Osteoblast (primary cell): ENCODE measurements around the gene IGF1R. TPM values are rescaled to one million over a fixed set of nuclear protein-coding genes. Genes with fewer than 3 reads are reported as not detected.

Source experiments
- DNase-seq: peaks from one replicate; pipeline ENCODE4 v3.0.0; 2011; ENCODE audit warnings: low spot score, mixed read lengths; ENCODE audit not compliant: insufficient read length; ENCODE audit errors: missing footprints
- H2AFZ ChIP-seq: 2 replicates; pipeline ENCODE4 v1.6.0; 2011; ENCODE audit warnings: mild to moderate bottlenecking, low read length
- H3K27ac ChIP-seq: 2 replicates; pipeline ENCODE4 v1.5.1; 2011; ENCODE audit warnings: mild to moderate bottlenecking, low read depth, low read length, moderate library complexity
- H3K27me3 ChIP-seq: 2 replicates; pipeline ENCODE4 v1.6.0; 2012; ENCODE audit warnings: mild to moderate bottlenecking, control low read depth, inconsistent platforms, low read length, moderate library complexity; ENCODE audit not compliant: insufficient read depth
- H3K36me3 ChIP-seq: 2 replicates; pipeline ENCODE4 v1.5.1; 2011; ENCODE audit warnings: mild to moderate bottlenecking, low read length, control low read depth, moderate library complexity; ENCODE audit not compliant: insufficient read depth
- H3K4me1 ChIP-seq: 2 replicates; pipeline ENCODE4 v1.5.1; 2011; ENCODE audit warnings: mild to moderate bottlenecking, low read length, control low read depth, moderate library complexity; ENCODE audit not compliant: insufficient read depth
- H3K4me2 ChIP-seq: 2 replicates; pipeline ENCODE4 v1.6.0; 2011; ENCODE audit warnings: mild to moderate bottlenecking, low read length; ENCODE audit not compliant: insufficient read depth
- H3K4me3 ChIP-seq: fragments of 200-600 bp; sonication (generic); 3 replicates; pipeline ENCODE4 v1.5.1; 2012; ENCODE audit warnings: mild to moderate bottlenecking, low read length, inconsistent platforms; ENCODE audit not compliant: insufficient read depth
- H3K79me2 ChIP-seq: 2 replicates; pipeline ENCODE4 v1.6.0; 2012; ENCODE audit warnings: mild to moderate bottlenecking, low read length, control low read depth, inconsistent platforms; ENCODE audit not compliant: insufficient read depth
- H3K9me3 ChIP-seq: 2 replicates; pipeline ENCODE4 v1.5.1; 2011; ENCODE audit warnings: low read depth, low read length, control low read depth
- H4K20me1 ChIP-seq: 2 replicates; pipeline ENCODE4 v1.6.0; 2012; ENCODE audit warnings: mild to moderate bottlenecking, low read length, control low read depth; ENCODE audit not compliant: insufficient read depth
- CTCF ChIP-seq: IDR thresholded peaks from 2 replicates; pipeline ENCODE4 v1.5.1; 2011; ENCODE audit warnings: mild to moderate bottlenecking, low read depth, low read length, moderate library complexity; ENCODE audit errors: extremely low read depth
- total RNA-seq: library from RNA; depleted of rRNA; stranded (reverse); fragments of >200 nt; gene quantifications from 2 replicates; pipeline ENCODE4 v1.2.3, GENCODE V29; 2012

The IGF1R gene
- total RNA-seq, 1 donor, result 18.8 TPM

GRCh38 chr15:98628216-98628615 is 20.1 kb upstream of the IGF1R start:
- no peaks in the 10 kb centered on the region for H4K20me1 ChIP-seq
- DNase-seq, result no peak
- H3K27ac ChIP-seq, result no peak overlapping the region
- H3K27me3 ChIP-seq, result peaks cover 8% of the 10 kb centered on the region
- TF ChIP-seq CTCF, result no peak
- no peak overlapping the region for H2AFZ ChIP-seq
- no peak overlapping the region for H3K4me3 ChIP-seq
- H3K79me2 ChIP-seq, result no peaks in the 10 kb centered on the region
- H3K4me1 ChIP-seq, result no peaks in the 10 kb centered on the region
- no peak overlapping the region for H3K4me2 ChIP-seq
- no peaks in the 10 kb centered on the region for H3K9me3 ChIP-seq
- H3K36me3 ChIP-seq, result no peaks in the 10 kb centered on the region

GRCh38 chr15:98635848-98636247 is 12.5 kb upstream of the IGF1R start:
- Histone ChIP-seq H3K27me3 (peaks cover 12% of the 10 kb centered on the region), H3K27ac (no peak overlapping the region), H3K4me2 (no peak overlapping the region), H3K4me3 (no peak overlapping the region), H3K4me1 (no peaks in the 10 kb centered on the region), H2AFZ (no peak overlapping the region), H3K36me3 (no peaks in the 10 kb centered on the region), H4K20me1 (no peaks in the 10 kb centered on the region), H3K9me3 (no peaks in the 10 kb centered on the region), H3K79me2 (no peaks in the 10 kb centered on the region)
- no peak for TF ChIP-seq CTCF
- DNase-seq, result no peak

GRCh38 chr15:98643115-98643514 is 5.2 kb upstream of the IGF1R start:
- H3K27me3 ChIP-seq, result peaks cover 73% of the 10 kb centered on the region
- H2AFZ ChIP-seq, result no peak overlapping the region
- H3K4me1 ChIP-seq, result peaks cover 7% of the 10 kb centered on the region
- H4K20me1 ChIP-seq, result no peaks in the 10 kb centered on the region
- TF ChIP-seq CTCF, result no peak
- H3K79me2 ChIP-seq, result no peaks in the 10 kb centered on the region
- no peak for DNase-seq
- H3K4me3 ChIP-seq, result no peak overlapping the region
- no peaks in the 10 kb centered on the region for H3K9me3 ChIP-seq
- no peaks in the 10 kb centered on the region for H3K36me3 ChIP-seq
- no peak overlapping the region for H3K4me2 ChIP-seq
- H3K27ac ChIP-seq, result no peak overlapping the region

GRCh38 chr15:98646546-98647025 is 1.8 kb upstream of the IGF1R start:
- TF ChIP-seq CTCF, result no peak
- peak overlapping the region; percentile 92 for H3K4me2 ChIP-seq
- no peaks in the 10 kb centered on the region for H3K9me3 ChIP-seq
- peak; percentile 56 for DNase-seq
- peaks cover 22% of the 10 kb centered on the region for H3K79me2 ChIP-seq
- H3K4me3 ChIP-seq, result peak overlapping the region; percentile 81
- peaks cover 9% of the 10 kb centered on the region for H4K20me1 ChIP-seq
- H2AFZ ChIP-seq, result no peak overlapping the region
- no peaks in the 10 kb centered on the region for H3K36me3 ChIP-seq
- peaks cover 57% of the 10 kb centered on the region for H3K27me3 ChIP-seq
- H3K27ac ChIP-seq, result no peak overlapping the region
- peaks cover 13% of the 10 kb centered on the region for H3K4me1 ChIP-seq
